Psoas muscle (tissue), 8 donors: ENCODE measurements around the gene GNG12. TPM values are rescaled to one million over a fixed set of nuclear protein-coding genes. Genes with fewer than 3 reads are reported as not detected.

Experiments used
- ATAC-seq, 4 donors: fragments of 200-7000 bp; cut with Tn5 transposase; one replicate each; pipeline ENCODE4 v1.9.1; 2020; ENCODE audit warnings: moderate library complexity in 3 of 4, mild to moderate bottlenecking in 2 of 4
- DNase-seq, 2 donors: peaks; one replicate each; pipeline ENCODE4 v3.0.0-alpha.2; 2020
- H3K27ac ChIP-seq: fragments of 200-600 bp; one replicate; pipeline ENCODE4 v1.8.0; 2022
- H3K27me3 ChIP-seq, 3 donors: fragments of 200-600 bp in 1 of 3; one replicate each; pipeline versions ENCODE4 v1.6.1 to v1.8.0; 2013 to 2022; ENCODE audit warnings: low read length in 2 of 3, mild to moderate bottlenecking in 2 of 3, moderate library complexity in 1 of 3; ENCODE audit not compliant: insufficient read depth in 3 of 3
- H3K36me3 ChIP-seq, 2 donors: fragments of 200-600 bp in 1 of 2; one replicate each; pipeline versions ENCODE4 v1.6.1 to v1.8.0; 2013 to 2022; ENCODE audit warnings: low read depth in 1 of 2, mild to moderate bottlenecking in 1 of 2, moderate library complexity in 1 of 2; ENCODE audit not compliant: insufficient read depth in 1 of 2
- H3K4me1 ChIP-seq: fragments of 200-600 bp; one replicate; pipeline ENCODE4 v1.8.0; 2022
- H3K4me3 ChIP-seq: fragments of 200-600 bp; one replicate; pipeline ENCODE4 v1.8.0; 2022; ENCODE audit warnings: mild to moderate bottlenecking
- H3K9me3 ChIP-seq: fragments of 200-600 bp; one replicate; pipeline ENCODE4 v1.8.0; 2022
- WGBS, 3 donors: extraction: QIAGEN DNeasy Blood & Tissue Kit; methylation state at CpG; one replicate each; pipeline versions ENCODE4 v1.1.6 to v1.1.7; 2013; 5-methylcytosine and 5-hydroxymethylcytosine counted together
- intact Hi-C, 2 donors: fragments of 100-400 bp; cut with DNase I; formaldehyde crosslinking; loops; one replicate each; pipeline versions ENCODE4 v1.11.0 to v1.14.2; 2022
- polyA plus RNA-seq, 3 donors: library from polyadenylated mRNA; stranded (reverse); fragments of 200-250 nt; gene quantifications; one replicate each; pipeline ENCODE4 v1.2.3, GENCODE V29; 2013
- total RNA-seq, 4 donors: library from RNA; stranded (reverse); fragmentation: NEBNext Ultra II Directional in 2 of 4; extraction: Animal tissue kit (Norgen Biotek cat#: 25700) in 2 of 4; gene quantifications; one replicate each; pipeline versions ENCODE4 v1.2.1 to v1.2.4, GENCODE V29; 2021 to 2023
- TF ChIP-seq, protein P1 (sequence below): fragments of 200-600 bp; IDR thresholded peaks from one replicate; pipeline ENCODE4 v1.8.0; 2022; ENCODE audit warnings: antibody characterized with exemption
- donor health status: healthy with polysubstance abuse.
- donor health status: DM: no; HTN: no; CAD: no; lungs with moderate emphysema.
- donor health status: Bipolar disorder and iron deficiency.
- donor health status: healthy.
- donor health status: DM: yes; HTN: yes; CAD: no.
- donor health status: DM: no; HTN: no; CAD: no.
- donor health status: DM: no; HTN: no; CAD: no.
- donor health status: DM: yes; HTN: yes; CAD: no.

GNG12 gene
- total and polyA plus RNA-seq, 7 donors: 8.9 to 25.1 (median 18.6) TPM

DNA sequence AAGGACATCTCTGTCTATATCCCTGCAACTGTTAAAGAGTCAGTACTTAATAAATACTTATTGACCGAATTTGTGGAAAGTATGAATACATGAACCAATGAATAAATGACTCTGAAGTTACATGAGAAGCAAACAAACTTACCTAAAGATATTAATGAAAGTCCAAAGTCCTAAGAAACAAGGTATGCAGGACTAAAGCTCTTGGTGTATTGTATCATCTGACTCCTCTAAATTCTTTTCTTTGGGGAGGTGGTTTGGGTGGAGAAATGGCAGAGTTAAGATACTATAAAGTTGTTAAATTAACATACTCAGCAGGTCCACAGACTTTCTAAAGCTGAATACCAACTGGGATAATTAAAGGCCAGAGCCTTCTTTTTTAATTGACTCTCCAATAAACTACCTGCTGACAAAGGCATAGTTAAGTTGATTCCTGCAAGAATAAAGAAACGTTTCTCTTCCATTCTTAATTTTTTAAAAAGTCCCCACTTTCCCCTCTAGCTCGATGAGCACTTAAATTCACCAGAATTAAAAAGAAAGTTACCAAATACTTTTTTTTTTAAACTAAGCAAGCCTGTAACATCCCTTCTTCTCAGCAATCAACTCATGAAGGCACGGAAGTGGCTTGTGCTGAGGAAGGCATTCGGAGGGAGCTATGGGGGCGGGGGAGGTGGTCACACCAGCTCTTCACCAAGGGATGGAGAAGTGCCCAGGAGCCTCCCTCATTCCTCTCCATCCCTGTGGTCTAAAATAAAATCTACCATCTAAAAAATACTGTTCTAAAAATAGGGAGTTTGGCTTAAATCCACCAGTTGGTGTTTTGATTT lies 87.2 kb downstream of the GNG12 start:
- Histone ChIP-seq H3K9me3 (no peaks in the 10 kb centered on the region), H3K4me1 (peaks cover 38% of the 10 kb centered on the region), H3K36me3 (no peaks in the 10 kb centered on the region), H3K27ac (no peak overlapping the region), H3K4me3 (no peak overlapping the region), H3K27me3 (no peaks in the 10 kb centered on the region)
- 47 to 74% (median 56%) methylated on average over 6 of the region's 6 CpGs for WGBS, 3 donors
- TF ChIP-seq, protein P1, sequence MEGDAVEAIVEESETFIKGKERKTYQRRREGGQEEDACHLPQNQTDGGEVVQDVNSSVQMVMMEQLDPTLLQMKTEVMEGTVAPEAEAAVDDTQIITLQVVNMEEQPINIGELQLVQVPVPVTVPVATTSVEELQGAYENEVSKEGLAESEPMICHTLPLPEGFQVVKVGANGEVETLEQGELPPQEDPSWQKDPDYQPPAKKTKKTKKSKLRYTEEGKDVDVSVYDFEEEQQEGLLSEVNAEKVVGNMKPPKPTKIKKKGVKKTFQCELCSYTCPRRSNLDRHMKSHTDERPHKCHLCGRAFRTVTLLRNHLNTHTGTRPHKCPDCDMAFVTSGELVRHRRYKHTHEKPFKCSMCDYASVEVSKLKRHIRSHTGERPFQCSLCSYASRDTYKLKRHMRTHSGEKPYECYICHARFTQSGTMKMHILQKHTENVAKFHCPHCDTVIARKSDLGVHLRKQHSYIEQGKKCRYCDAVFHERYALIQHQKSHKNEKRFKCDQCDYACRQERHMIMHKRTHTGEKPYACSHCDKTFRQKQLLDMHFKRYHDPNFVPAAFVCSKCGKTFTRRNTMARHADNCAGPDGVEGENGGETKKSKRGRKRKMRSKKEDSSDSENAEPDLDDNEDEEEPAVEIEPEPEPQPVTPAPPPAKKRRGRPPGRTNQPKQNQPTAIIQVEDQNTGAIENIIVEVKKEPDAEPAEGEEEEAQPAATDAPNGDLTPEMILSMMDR: no peak
- intact Hi-C loops: no loop called here
- no peak for DNase-seq
- ATAC-seq: no peak

DNA sequence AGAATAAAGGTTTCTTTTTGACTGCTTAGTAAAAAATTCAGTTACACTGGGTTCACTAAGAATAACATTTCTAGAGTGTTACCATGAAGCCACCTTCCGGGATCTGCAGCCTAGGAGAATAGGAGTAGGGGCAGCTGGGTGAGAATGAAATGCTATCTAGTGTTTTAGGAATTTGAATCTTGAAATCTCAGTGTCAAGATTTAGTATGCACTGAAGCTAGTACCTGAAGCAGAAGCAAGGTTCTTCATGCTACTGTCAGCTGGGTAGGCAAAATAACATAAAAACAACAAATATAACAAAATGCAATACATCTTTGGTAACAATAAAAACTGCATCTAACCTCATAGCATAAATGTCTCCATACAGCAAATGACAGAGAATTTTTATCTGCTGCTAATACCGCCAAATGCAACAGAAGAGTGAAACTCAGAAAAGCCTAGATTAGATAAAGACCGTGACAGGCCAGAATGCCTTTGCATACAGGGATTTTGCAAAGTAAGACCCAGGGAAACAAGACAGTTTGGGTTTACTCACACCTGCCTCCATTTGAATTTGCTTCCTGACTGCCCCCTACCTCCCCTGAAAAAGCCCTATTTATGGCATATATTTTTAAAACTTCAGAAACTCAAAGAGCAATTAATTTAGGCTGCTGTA lies 90.1 kb downstream of the GNG12 start:
- no peak for DNase-seq
- intact Hi-C loops: loop anchor here in 1 of 2 donors (5.0 kb wide), 1 partner anchor 41 kb away; no protein-coding TSS in a partner anchor
- no peaks in the 10 kb centered on the region for H3K36me3 ChIP-seq
- H3K4me3 ChIP-seq: no peak overlapping the region
- no peak overlapping the region for H3K27ac ChIP-seq
- H3K27me3 ChIP-seq: no peaks in the 10 kb centered on the region
- H3K4me1 ChIP-seq: peaks cover 15% of the 10 kb centered on the region
- ATAC-seq: no peak
- WGBS, 3 donors: 91 to 93% (median 92%) methylated on average over 3 of the region's 3 CpGs
- no peaks in the 10 kb centered on the region for H3K9me3 ChIP-seq
- TF ChIP-seq, protein P1: no peak

DNA sequence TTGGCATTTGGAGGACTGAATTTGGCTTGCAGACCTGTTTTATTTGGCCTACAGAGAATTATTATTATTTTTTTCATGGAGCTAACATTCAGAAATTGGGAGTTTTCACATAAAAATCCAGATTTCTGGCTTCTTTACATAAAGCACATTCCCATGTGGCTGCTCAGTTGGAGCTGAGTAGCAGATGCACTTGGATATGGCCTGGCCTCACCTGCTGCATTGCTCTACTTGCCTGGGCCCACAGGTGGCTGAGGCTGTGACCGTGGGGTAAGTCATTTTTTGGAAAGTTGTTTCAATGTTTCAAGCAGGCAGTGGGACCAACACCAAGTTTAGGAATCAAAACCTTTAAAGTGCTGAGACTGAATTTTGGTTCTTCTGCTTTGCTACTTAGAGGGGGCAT lies 91.5 kb downstream of the GNG12 start:
- no peaks in the 10 kb centered on the region for H3K36me3 ChIP-seq
- no peaks in the 10 kb centered on the region for H3K27me3 ChIP-seq
- H3K4me1 ChIP-seq: peaks cover 9% of the 10 kb centered on the region
- H3K4me3 ChIP-seq: no peak overlapping the region
- ATAC-seq (no peak), DNase-seq (no peak)
- TF ChIP-seq, protein P1: no peak
- no peak overlapping the region for H3K27ac ChIP-seq
- intact Hi-C loops: loop anchor here in 1 of 2 donors (5.0 kb wide), 1 partner anchor 39 kb away; no protein-coding TSS in a partner anchor
- WGBS, 3 donors: 71 to 88% (median 76%) methylated on average over 1 of the region's 1 CpG
- no peaks in the 10 kb centered on the region for H3K9me3 ChIP-seq

DNA sequence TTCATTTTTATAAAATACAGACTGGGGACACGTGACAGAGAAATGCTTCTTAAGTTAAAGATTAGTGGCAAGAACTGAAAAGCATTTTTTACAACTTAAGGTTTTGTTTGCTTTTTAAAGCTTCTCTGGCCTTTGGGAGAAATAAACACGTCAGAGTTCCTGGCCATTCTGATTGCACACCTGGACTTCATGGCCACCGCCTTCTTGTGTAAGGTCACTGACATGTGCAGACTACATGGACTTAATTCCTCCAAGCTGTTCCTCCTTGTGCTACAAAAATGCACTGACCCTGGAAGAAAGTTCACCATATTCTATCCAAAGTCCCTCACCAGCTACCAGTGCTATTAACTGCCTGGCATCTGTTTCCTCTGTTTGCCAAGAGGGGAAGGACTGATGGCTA lies 92.1 kb downstream of the GNG12 start:
- H3K27me3 ChIP-seq: no peaks in the 10 kb centered on the region
- H3K4me1 ChIP-seq: peaks cover 8% of the 10 kb centered on the region
- no peak overlapping the region for H3K27ac ChIP-seq
- no peak overlapping the region for H3K4me3 ChIP-seq
- TF ChIP-seq, protein P1: no peak
- H3K36me3 ChIP-seq: no peaks in the 10 kb centered on the region
- H3K9me3 ChIP-seq: no peaks in the 10 kb centered on the region
- ATAC-seq: no peak
- intact Hi-C loops: loop anchor here in 1 of 2 donors (5.0 kb wide), 1 partner anchor 39 kb away; no protein-coding TSS in a partner anchor
- no peak for DNase-seq
- WGBS, 3 donors: 74 to 88% (median 79%) methylated on average over 3 of the region's 3 CpGs
